Stimulated activated CD8-positive, alpha-beta memory T cell treated with anti-CD3 and anti-CD28 coated beads, Interleukin-4, amount 100 ng/mL, for 24 hours (primary cell): Measurements from ENCODE around the gene SLC24A3.

Experiments
- DNase-seq: peaks from one replicate; pipeline ENCODE4 v3.0.0-alpha.2; 2020; ENCODE audit warnings: low read depth

The SLC24A3 gene

DNA sequence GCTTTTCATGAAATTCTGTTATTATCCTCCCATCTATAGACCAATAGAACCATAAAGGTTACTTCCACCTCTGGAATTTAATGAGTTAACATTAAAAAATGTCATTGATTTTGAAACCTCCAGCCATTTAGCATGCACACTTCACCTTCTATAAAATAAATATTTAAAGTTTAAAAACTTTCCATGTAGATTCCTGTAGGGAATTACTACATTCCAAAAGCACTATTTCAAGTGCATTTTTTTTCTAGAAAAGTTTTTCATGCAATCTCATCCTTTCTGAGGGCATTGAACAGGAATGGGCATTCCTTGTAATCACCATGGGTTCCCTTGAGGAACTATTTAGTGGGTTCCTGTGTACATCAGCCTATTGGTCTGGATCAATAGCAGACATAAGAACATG, 291.8 kb downstream of the SLC24A3 start:
- DNase-seq, result no peak

GRCh38 chr20:19506021-19506420, 293.6 kb downstream of the SLC24A3 start:
- DNase-seq, result no peak

GRCh38 chr20:19508449-19508848, 296.0 kb downstream of the SLC24A3 start:
- DNase-seq, result no peak

DNA sequence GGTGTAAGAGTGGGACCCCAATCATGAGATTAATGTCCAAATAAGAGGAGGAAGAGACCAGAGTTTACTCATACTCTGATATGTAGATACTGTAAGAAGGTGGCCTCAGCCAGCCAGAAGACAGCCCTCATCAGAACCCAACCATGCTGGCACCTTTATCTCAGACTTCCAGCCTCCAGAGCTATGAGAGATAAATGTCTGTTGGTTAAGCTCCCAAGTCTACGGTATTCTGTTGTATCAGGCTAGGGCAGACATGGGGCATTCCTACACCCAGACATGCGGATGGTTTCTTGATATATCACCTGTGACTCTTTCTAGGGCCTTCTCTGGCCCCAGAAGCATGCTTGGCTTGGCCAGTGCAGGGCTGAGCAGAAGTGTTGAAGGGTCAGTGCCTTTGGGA, 298.2 kb downstream of the SLC24A3 start:
- DNase-seq, result no peak

- no peak for DNase-seq
Observed at GRCh38 chr20:19511931-19512330, 299.5 kb downstream of the SLC24A3 start.

DNA sequence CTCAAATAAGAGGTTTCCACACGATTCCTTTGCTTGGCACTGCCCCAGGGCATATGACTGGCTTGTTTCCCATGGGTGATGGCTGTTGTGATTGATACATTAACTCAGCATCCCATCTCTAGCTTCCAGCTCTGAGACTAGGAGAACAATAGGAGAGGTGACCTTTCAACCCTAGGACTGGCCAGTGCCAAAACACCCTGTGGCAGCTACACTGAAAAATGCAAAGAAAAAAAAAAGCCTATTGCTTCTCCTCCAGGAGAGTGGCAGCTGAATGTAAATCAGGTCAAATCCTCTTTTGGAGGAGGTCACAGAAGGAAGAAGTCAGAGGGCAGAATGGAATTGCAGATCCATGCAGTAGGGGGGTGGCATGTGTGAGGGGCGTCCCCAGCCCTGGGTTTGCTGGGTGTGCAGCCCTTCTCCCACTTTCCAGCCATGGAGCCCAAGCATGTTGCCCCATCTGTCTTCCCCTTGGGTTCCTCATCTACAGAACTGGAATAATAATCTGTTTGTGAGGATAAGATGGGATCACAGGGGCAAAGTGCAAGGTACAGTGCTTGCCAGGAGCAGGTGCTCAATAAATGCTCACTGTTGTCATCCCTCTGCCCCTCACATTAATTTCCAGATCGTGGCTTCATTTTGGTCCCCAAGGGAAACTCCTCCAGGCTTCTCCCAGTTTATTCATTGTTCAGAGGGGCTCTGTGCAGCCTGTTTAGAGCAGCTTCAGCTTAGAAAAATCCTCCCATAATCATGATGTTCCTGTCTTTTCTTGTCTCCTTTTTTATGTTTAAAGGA, 300.6 kb downstream of the SLC24A3 start:
- no peak for DNase-seq

- DNase-seq, result no peak
Observed at GRCh38 chr20:19515074-19515473, 302.6 kb downstream of the SLC24A3 start.

DNA sequence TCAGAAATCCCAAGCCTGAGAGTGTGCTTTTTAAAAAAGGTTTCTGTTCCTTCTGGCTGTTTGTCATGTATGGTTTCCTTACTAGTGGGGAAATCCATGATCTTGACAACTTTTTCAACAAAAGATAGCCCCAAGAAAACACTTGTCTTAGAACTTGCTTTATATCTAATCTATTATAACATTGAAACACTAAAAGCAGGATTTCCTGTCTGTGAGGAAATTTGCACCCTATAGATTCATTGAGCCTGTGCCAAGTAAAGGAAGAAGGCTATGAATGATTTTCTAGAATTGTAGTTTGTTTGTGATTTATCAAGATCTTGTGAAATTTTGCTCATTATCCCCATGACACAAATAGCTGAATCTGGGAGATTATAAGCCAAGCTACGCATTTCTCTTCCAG, 307.0 kb downstream of the SLC24A3 start:
- DNase-seq, result no peak

GRCh38 chr20:19520261-19520660, 307.8 kb downstream of the SLC24A3 start:
- no peak for DNase-seq

GRCh38 chr20:19522071-19522801, 309.8 kb downstream of the SLC24A3 start:
- no peak for DNase-seq

DNA sequence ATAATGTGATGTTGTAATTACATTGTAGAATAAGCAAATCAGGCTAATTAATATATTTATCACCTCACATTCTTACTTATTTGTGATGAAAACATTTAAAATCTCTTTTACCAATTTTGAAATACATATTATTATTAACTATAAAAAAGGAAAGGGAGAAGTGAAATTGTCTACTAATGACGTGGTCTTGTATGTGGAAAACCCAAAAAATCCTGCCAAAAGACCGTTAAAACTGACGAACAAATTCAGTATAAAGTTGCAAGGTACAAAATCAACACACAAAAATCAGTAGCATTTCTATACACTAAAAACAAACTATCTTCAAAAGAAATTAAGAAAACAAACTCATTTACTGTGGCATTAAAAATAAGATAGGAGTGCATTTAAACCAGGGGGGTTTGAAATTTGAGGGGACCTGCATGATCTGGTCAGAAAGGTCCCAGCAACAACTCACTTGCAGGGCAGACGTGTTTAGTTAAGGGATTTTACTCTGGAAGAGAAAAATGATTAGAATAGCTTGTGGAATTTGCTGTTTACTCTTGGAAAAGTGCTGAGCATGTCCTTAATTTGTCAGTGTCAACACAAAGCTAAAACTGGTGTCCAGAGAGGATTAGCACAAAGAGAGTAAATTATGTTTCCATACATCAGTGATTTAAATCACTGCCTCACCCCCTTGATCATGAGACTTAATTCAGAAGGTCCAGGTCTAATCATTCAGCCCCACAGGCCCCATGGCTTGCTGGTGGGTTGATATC, 310.6 kb downstream of the SLC24A3 start:
- no peak for DNase-seq

DNA sequence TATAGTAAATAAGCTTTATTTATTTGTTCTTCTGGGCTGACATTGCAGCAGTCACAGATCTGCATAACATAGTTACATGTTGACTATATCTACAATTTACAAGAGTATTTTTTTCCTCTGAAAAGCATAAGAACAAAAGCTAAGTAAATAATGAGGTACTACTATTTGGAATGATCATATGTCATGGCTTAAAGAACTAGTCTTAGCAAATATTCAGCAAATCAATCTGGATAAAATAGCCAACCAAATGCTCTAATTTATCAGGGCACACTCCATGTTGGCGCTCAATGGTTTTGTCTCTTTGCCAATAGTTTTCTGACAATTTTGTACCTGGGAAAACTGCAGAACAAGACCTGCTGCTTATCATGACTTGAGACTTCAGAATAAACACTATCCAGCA, 312.2 kb downstream of the SLC24A3 start:
- no peak for DNase-seq

DNA sequence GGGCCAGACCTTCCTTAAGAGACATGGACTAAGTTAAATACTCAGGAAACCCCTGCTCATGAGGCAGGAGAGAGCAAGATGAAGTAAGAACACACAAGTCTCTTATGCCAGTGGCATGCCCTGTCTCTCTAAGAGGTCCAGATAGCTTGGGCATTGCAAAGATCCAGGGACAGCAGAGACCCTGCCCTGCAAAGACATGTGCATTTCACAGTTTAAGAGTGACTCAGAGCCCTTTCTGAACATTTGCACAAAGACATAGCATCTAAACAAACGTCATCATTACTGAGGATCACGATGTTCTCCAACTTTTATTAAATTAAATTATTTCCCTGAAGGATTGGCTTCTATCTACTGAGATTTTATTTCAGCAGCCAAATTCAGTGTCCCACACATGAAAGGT, 315.1 kb downstream of the SLC24A3 start:
- DNase-seq, result no peak

GRCh38 chr20:19528286-19529030, 316.0 kb downstream of the SLC24A3 start:
- DNase-seq, result no peak

- no peak for DNase-seq
Observed at GRCh38 chr20:19530006-19530405, 317.6 kb downstream of the SLC24A3 start.

GRCh38 chr20:19531446-19531845, 319.0 kb downstream of the SLC24A3 start:
- no peak for DNase-seq

- no peak for DNase-seq
Observed at GRCh38 chr20:19538556-19538955, 326.1 kb downstream of the SLC24A3 start.

DNA sequence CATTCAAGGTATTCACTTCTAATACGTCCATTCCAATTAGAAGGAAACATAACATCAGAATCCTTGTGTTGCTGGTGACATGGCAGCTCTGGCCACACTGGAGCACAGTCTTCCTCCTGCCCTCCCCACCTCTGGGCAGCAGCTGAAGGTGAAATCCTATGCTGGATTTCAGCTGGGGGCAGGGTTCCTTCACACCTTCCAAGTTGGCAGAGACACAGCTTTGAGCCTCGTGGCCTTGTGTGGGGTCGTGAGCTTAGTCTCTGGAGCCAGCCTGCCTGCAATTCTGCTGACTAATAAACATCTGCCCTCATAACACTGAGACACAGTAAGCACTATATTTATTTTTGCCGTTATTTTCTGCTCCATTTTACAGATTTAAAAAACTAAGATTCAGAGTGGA, 326.7 kb downstream of the SLC24A3 start:
- no peak for DNase-seq

GRCh38 chr20:19540392-19540791, 327.9 kb downstream of the SLC24A3 start:
- DNase-seq, result peak; percentile 26

GRCh38 chr20:19543101-19543500, 330.7 kb downstream of the SLC24A3 start:
- no peak for DNase-seq

- DNase-seq, result no peak
Observed at GRCh38 chr20:19544684-19545083, 332.2 kb downstream of the SLC24A3 start.

DNA sequence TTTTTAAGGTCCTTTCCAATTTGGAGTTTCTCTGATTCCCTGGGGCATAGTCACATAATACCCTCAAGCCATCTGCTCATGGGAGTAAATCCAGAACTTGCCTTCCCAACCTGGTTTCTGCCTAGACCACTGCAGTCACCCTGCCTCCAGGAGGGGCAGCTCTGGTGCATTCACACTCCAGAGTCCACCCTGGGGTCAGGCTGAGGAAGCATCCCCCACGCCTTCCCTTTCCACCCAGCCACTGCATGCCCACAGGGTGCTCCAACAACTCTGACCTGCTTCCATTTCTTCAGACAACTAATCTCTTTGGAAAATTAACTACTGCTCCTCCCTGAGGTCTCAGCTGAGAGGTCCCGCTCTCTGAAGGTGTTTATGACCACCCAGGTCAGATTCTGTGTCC, 334.2 kb downstream of the SLC24A3 start:
- no peak for DNase-seq
